ENCODE data around the gene LHX4.
A peak's percentile ranks its signal among the peaks of the same experiment; 100 is the strongest.

The LHX4 gene

GRCh38 chr1:180270530-180271271 lies 40.6 kb downstream of the LHX4 start:
- no peak overlapping the region for H2BK5ac ChIP-seq (ENCODE audit: low read depth, low read length, poor library complexity, severe bottlenecking)
- no peak overlapping the region for H3K4ac ChIP-seq (ENCODE audit: low read depth in 1 of 2, low read length in 2 of 2)
- H2BK15ac ChIP-seq (ENCODE audit: low read depth, poor library complexity, severe bottlenecking), result no peak overlapping the region
- H3K4me1 ChIP-seq (ENCODE audit: control insufficient read depth, insufficient read depth, low read depth, low read length), result peaks cover 21% of the 10 kb centered on the region
- H2AK5ac ChIP-seq (ENCODE audit: low read length, severe bottlenecking), result peak overlapping the region; percentile 12
- peak overlapping the region in 1 of 2 experiments; percentile 34 for H3K18ac ChIP-seq (ENCODE audit: low read depth in 1 of 2, low read length in 2 of 2)
- H3K9ac ChIP-seq (ENCODE audit: low read length), result no peak overlapping the region
- H3K4me3 ChIP-seq (ENCODE audit: insufficient read depth in 1 of 2, low read depth in 1 of 2, low read length in 2 of 2), result no peak overlapping the region
- no peak overlapping the region for H2AFZ ChIP-seq (ENCODE audit: low read depth, low read length)
- DNase-seq, result no peak
- H3K14ac ChIP-seq (ENCODE audit: low read length in 2 of 2), result no peak overlapping the region
- H3K9me3 ChIP-seq (ENCODE audit: control insufficient read depth, low read length), result no peaks in the 10 kb centered on the region
- H3K23ac ChIP-seq (ENCODE audit: low read length in 2 of 2), result no peak overlapping the region
- no peak overlapping the region for H2BK12ac ChIP-seq (ENCODE audit: low read length in 2 of 2)
- H3K4me2 ChIP-seq (ENCODE audit: low read length, poor library complexity, severe bottlenecking), result no peak overlapping the region
- no peak overlapping the region for H3K27ac ChIP-seq (ENCODE audit: low read length, poor library complexity, severe bottlenecking)
- no peak overlapping the region for H4K8ac ChIP-seq (ENCODE audit: low read length)
- peaks cover 14 to 25% of the 10 kb centered on the region in 2 experiments for H3K36me3 ChIP-seq (ENCODE audit: control insufficient read depth in 1 of 2, insufficient read depth in 2 of 2, low read depth in 1 of 2, low read length in 2 of 2)
- H4K91ac ChIP-seq (ENCODE audit: low read length), result no peak overlapping the region
- no peaks in the 10 kb centered on the region for H3K79me1 ChIP-seq (replicated peaks; ENCODE audit: low read length, poor library complexity, severe bottlenecking)
- 82% methylated on average over 8 of the region's 8 CpGs for WGBS
- H2BK120ac ChIP-seq (ENCODE audit: low read depth, low read length), result no peak overlapping the region
- H3K27me3 ChIP-seq (ENCODE audit: control insufficient read depth in 1 of 2, insufficient read depth in 1 of 2, low read length in 2 of 2), result peaks cover 0 to 4% of the 10 kb centered on the region in 2 experiments

GRCh38 chr1:180271272-180272255 lies 41.5 kb downstream of the LHX4 start:
- Histone ChIP-seq H3K27me3 (ENCODE audit: control insufficient read depth in 1 of 2, insufficient read depth in 1 of 2, low read length in 2 of 2) (no peaks in the 10 kb centered on the region), H3K4me1 (ENCODE audit: control insufficient read depth, insufficient read depth, low read depth, low read length) (peaks cover 19% of the 10 kb centered on the region), H3K4me3 (ENCODE audit: insufficient read depth in 1 of 2, low read depth in 1 of 2, low read length in 2 of 2) (no peak overlapping the region), H4K8ac (ENCODE audit: low read length) (no peak overlapping the region), H3K4ac (ENCODE audit: low read depth in 1 of 2, low read length in 2 of 2) (no peak overlapping the region), H3K79me1 (replicated peaks; ENCODE audit: low read length, poor library complexity, severe bottlenecking) (no peaks in the 10 kb centered on the region), H3K27ac (ENCODE audit: low read length, poor library complexity, severe bottlenecking) (no peak overlapping the region), H3K36me3 (ENCODE audit: control insufficient read depth in 1 of 2, insufficient read depth in 2 of 2, low read depth in 1 of 2, low read length in 2 of 2) (peaks cover 14 to 31% of the 10 kb centered on the region in 2 experiments), H2BK12ac (ENCODE audit: low read length in 2 of 2) (no peak overlapping the region), H3K9me3 (ENCODE audit: control insufficient read depth, low read length) (no peaks in the 10 kb centered on the region), H3K9ac (ENCODE audit: low read length) (no peak overlapping the region), H4K91ac (ENCODE audit: low read length) (no peak overlapping the region), H2BK5ac (ENCODE audit: low read depth, low read length, poor library complexity, severe bottlenecking) (no peak overlapping the region), H2AFZ (ENCODE audit: low read depth, low read length) (no peak overlapping the region), H3K14ac (ENCODE audit: low read length in 2 of 2) (no peak overlapping the region), H3K18ac (ENCODE audit: low read depth in 1 of 2, low read length in 2 of 2) (peak overlapping the region in 1 of 2 experiments; percentile 34), H3K4me2 (ENCODE audit: low read length, poor library complexity, severe bottlenecking) (peak overlapping the region; percentile 5), H2BK120ac (ENCODE audit: low read depth, low read length) (no peak overlapping the region), H2AK5ac (ENCODE audit: low read length, severe bottlenecking) (peak overlapping the region; percentile 41), H3K23ac (ENCODE audit: low read length in 2 of 2) (no peak overlapping the region), H2BK15ac (ENCODE audit: low read depth, poor library complexity, severe bottlenecking) (no peak overlapping the region)
- peak; percentile 72 for DNase-seq
- 77% methylated on average over 23 of the region's 23 CpGs for WGBS

GRCh38 chr1:180272395-180272794 lies 42.3 kb downstream of the LHX4 start:
- H3K4me2 ChIP-seq (ENCODE audit: low read length, poor library complexity, severe bottlenecking), result no peak overlapping the region
- H2AFZ ChIP-seq (ENCODE audit: low read depth, low read length), result no peak overlapping the region
- H4K8ac ChIP-seq (ENCODE audit: low read length), result no peak overlapping the region
- DNase-seq, result no peak
- H2BK5ac ChIP-seq (ENCODE audit: low read depth, low read length, poor library complexity, severe bottlenecking), result no peak overlapping the region
- H3K79me1 ChIP-seq (replicated peaks; ENCODE audit: low read length, poor library complexity, severe bottlenecking), result no peaks in the 10 kb centered on the region
- no peak overlapping the region for H3K4ac ChIP-seq (ENCODE audit: low read depth in 1 of 2, low read length in 2 of 2)
- no peak overlapping the region for H2BK12ac ChIP-seq (ENCODE audit: low read length in 2 of 2)
- no peak overlapping the region for H4K91ac ChIP-seq (ENCODE audit: low read length)
- H3K36me3 ChIP-seq (ENCODE audit: control insufficient read depth in 1 of 2, insufficient read depth in 2 of 2, low read depth in 1 of 2, low read length in 2 of 2), result peaks cover 14 to 34% of the 10 kb centered on the region in 2 experiments
- no peak overlapping the region for H3K9ac ChIP-seq (ENCODE audit: low read length)
- H2AK5ac ChIP-seq (ENCODE audit: low read length, severe bottlenecking), result peak overlapping the region; percentile 37
- no peak overlapping the region for H3K4me3 ChIP-seq (ENCODE audit: insufficient read depth in 1 of 2, low read depth in 1 of 2, low read length in 2 of 2)
- H3K23ac ChIP-seq (ENCODE audit: low read length in 2 of 2), result no peak overlapping the region
- H3K27ac ChIP-seq (ENCODE audit: low read length, poor library complexity, severe bottlenecking), result no peak overlapping the region
- WGBS, result 97% methylated on average over 4 of the region's 4 CpGs
- no peaks in the 10 kb centered on the region for H3K27me3 ChIP-seq (ENCODE audit: control insufficient read depth in 1 of 2, insufficient read depth in 1 of 2, low read length in 2 of 2)
- H3K9me3 ChIP-seq (ENCODE audit: control insufficient read depth, low read length), result no peaks in the 10 kb centered on the region
- H3K14ac ChIP-seq (ENCODE audit: low read length in 2 of 2), result no peak overlapping the region
- peaks cover 19% of the 10 kb centered on the region for H3K4me1 ChIP-seq (ENCODE audit: control insufficient read depth, insufficient read depth, low read depth, low read length)
- H2BK120ac ChIP-seq (ENCODE audit: low read depth, low read length), result no peak overlapping the region
- H2BK15ac ChIP-seq (ENCODE audit: low read depth, poor library complexity, severe bottlenecking), result no peak overlapping the region
- no peak overlapping the region for H3K18ac ChIP-seq (ENCODE audit: low read depth in 1 of 2, low read length in 2 of 2)

- Histone ChIP-seq H3K4me1 (ENCODE audit: control insufficient read depth, insufficient read depth, low read depth, low read length) (peaks cover 19% of the 10 kb centered on the region), H3K14ac (ENCODE audit: low read length in 2 of 2) (no peak overlapping the region), H2BK120ac (ENCODE audit: low read depth, low read length) (no peak overlapping the region), H3K79me1 (replicated peaks; ENCODE audit: low read length, poor library complexity, severe bottlenecking) (no peaks in the 10 kb centered on the region), H3K4me2 (ENCODE audit: low read length, poor library complexity, severe bottlenecking) (no peak overlapping the region), H3K27me3 (ENCODE audit: control insufficient read depth in 1 of 2, insufficient read depth in 1 of 2, low read length in 2 of 2) (no peaks in the 10 kb centered on the region), H4K91ac (ENCODE audit: low read length) (no peak overlapping the region), H2BK15ac (ENCODE audit: low read depth, poor library complexity, severe bottlenecking) (no peak overlapping the region), H2BK5ac (ENCODE audit: low read depth, low read length, poor library complexity, severe bottlenecking) (no peak overlapping the region), H3K23ac (ENCODE audit: low read length in 2 of 2) (no peak overlapping the region), H3K4ac (ENCODE audit: low read depth in 1 of 2, low read length in 2 of 2) (no peak overlapping the region), H3K4me3 (ENCODE audit: insufficient read depth in 1 of 2, low read depth in 1 of 2, low read length in 2 of 2) (no peak overlapping the region), H3K18ac (ENCODE audit: low read depth in 1 of 2, low read length in 2 of 2) (no peak overlapping the region), H2AFZ (ENCODE audit: low read depth, low read length) (no peak overlapping the region), H4K8ac (ENCODE audit: low read length) (no peak overlapping the region), H2AK5ac (ENCODE audit: low read length, severe bottlenecking) (no peak overlapping the region), H2BK12ac (ENCODE audit: low read length in 2 of 2) (no peak overlapping the region), H3K36me3 (ENCODE audit: control insufficient read depth in 1 of 2, insufficient read depth in 2 of 2, low read depth in 1 of 2, low read length in 2 of 2) (peaks cover 16 to 39% of the 10 kb centered on the region in 2 experiments), H3K9ac (ENCODE audit: low read length) (no peak overlapping the region), H3K9me3 (ENCODE audit: control insufficient read depth, low read length) (no peaks in the 10 kb centered on the region), H3K27ac (ENCODE audit: low read length, poor library complexity, severe bottlenecking) (no peak overlapping the region)
- 91% methylated on average over 2 of the region's 2 CpGs for WGBS
- DNase-seq, result no peak
These were observed 43.0 kb downstream of the LHX4 start for GRCh38 chr1:180273066-180273465.
